NCI-H82 (cell line): Measurements from ENCODE around the gene LRRC14B.

ENCODE experiments used
- DNase-seq: peaks from one replicate; lab custom pipeline; 2025; lab: John Stamatoyannopoulos, UW

LRRC14B gene

DNA sequence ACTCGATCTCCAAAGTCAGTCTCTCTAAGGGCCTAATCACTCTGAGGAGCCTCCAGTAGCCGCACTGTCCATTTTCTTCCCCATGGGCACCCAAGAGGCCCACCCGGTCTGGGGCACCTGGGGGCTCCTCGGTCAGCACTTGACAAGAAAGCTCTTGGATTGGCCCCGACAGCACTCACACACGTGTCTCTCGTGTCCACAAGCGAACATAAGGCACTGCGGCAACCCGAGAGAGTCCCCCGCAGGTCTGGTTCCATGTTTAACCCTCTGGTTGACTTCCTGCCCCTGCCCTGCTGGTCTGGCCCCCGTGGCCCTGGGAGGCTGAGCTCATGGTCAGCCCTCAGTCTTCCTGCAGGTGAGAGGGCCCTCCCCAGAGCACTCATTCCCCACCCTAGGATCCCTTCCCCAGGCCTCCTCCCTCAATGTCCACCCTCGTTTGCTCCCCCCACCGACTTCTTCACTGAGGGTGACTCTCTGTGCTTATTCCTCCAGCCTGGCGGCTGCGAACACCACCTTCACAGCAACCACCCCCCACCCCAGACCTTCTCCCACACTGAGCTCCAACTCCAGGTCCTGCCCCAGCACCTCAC, 16.3 kb upstream of the LRRC14B start:
- no peak for DNase-seq

DNA sequence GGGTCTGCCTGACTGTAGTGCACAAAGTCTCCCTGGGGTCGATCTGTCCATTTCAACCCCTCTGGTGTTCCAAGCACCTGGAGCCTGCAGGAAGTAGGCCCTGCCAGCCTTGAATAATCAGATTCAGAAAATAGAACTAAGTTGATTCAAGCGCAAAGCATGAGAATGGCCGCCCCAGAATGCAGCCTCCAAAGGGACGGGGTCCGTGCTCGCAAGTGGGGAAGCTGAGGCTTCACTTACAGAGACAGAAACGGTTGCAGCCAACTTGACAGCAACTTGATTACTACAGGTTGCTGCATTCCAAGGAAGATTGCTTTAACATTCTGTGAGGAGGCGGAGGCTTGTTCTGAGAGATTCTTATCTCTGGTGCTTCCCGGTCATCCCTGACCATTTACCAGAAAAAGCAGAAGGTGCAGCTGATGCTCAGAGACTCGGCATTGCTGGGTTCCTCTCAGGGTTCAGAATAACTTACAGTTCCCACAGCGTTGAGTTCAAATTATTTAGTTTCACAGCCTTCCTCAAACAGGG, 14.9 kb upstream of the LRRC14B start:
- no peak for DNase-seq

DNA sequence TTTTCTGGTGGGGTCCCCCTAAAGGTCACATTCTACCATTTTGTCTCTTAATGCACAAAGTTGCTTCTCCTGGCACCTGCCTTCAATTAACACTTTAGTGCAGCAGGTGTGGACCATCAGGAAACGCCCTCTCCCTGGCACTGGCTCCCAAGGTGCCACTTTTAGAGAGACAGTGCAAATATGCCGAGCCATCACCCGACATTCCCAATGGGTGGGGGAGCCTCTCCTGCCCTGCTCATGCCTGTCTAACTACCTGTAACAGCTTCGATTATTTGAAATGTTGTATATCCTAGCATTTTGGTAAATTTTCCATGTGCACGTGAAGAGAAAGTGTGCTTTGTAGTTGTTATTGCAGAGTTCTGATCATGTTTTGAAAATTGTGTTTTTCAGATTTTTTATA, 13.2 kb upstream of the LRRC14B start:
- DNase-seq, result no peak

DNA sequence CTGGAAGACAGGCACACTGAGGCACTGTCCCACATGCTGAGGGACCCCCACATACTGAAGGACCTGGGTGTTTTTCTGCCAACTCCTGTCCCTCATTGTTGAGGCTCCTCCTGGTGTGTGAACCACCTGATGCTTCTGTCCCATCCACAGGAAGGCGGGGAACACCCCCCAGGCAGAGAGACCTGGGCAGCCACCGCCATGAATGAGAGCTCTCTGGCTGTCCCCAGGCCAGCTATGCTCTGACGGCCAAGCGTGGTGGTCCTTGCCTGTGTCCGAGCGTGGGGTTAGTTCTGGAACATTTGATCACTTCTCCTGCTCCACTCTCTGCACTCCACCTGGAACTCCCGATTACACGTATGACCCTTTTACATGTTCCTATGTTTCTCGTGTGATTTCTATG, 11.9 kb upstream of the LRRC14B start:
- no peak for DNase-seq

DNA sequence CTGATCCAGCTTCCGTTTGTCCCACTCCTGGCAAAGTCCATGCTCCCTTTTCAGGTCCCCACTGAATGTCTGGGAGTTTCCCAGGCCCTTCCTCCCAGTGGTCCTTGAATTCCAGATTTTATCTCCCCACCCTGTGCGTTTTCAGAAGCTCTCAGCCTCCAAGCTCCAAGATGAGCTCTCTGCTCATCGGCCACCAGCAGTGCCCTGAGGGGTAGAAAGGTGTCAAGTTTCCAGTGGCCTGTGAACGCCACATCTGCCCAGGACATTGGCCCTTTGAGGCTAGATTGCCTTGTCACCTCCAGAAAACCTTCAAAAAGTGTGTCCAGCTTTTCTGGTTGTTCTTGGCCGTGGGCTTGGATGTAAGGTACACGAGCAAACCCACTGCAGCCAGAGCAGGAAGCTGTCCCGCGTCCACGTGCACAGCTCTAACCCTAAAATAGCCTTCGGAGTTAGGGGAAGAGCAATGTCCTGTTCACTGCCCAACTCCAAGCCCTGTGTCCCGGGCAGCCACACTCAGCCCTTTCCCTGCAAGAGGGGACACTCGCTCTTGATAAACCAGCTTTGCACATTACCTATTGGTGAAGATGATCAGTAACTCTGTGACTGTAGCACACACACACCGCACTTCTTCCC, 10.9 kb upstream of the LRRC14B start:
- no peak for DNase-seq

DNA sequence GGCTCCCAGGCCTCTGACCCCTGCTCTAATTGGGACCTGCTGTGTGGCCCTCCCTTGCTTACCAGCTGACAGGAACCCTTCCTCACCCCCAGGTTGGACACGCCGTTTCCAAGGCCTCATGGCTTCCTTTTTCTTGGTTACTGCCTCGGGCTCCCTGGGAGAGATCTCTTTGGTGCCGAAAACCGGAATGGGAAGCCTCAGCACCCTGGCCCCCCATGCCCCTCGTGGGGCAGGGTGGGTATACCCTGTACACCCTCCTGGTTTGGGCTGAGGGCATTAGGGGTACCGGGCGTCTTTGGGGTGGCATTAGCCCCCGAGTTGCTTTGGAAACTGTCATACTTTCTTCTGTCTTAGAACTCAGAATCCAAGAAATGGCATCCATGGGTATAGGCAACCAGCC, 10.1 kb upstream of the LRRC14B start:
- DNase-seq, result no peak

DNA sequence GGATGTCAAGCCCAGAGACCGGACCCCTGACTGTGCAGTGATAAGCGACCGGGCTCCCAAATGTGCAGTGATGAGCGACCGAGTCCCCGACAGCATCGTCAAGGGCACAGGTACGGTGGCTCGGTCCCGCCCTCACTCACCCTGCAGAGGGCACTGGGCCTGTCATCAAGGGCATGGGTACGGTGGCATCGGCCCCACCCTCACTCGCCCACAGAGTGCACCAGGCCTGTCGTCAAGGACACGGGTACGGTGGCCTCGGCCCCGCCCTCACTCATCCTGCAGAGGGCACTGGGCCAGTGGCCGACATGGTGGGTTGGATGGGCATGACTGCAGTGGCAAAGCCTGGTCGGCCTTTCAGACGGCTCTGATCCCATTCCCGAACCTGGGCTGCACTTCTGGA, 9.7 kb upstream of the LRRC14B start:
- DNase-seq, result no peak

DNA sequence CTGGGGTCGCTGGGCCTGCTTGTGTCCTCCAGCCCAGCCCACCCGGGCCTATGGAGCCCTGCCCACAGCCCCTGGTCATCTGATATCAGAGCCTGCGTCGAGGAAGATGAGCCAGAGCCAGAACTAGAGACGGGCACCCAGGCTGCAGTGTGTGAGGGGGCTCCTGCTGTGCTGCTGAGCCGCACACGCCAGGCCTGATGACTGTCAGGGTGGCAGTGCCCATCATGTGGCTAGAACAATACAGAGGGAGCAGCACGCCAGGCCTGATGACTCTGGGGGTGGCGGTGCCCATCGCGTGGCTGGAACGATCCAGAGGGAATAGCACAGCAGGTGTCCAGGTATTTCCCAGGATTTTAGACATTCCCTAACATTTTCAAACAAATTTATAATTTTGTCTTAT, 9.2 kb upstream of the LRRC14B start:
- DNase-seq, result no peak

DNA sequence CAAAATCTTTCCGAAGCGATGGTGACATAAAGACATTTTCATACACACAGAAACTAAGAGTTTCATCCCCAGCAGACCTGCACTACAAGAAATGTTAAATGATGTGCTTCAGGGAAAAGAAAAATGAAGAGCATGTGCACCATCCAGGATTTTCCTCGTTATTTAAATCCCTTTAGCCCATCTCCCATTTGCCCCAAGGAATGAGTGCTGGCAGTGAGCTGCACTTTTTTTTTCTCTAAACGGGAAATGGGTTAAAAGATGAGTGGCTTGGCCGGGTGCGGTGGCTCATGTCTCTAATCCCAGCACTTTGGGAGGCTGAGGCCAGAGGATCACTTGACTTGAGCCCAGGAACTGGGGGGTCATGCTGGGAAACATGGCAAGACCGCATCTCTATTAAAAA, 6.8 kb upstream of the LRRC14B start:
- no peak for DNase-seq

DNA sequence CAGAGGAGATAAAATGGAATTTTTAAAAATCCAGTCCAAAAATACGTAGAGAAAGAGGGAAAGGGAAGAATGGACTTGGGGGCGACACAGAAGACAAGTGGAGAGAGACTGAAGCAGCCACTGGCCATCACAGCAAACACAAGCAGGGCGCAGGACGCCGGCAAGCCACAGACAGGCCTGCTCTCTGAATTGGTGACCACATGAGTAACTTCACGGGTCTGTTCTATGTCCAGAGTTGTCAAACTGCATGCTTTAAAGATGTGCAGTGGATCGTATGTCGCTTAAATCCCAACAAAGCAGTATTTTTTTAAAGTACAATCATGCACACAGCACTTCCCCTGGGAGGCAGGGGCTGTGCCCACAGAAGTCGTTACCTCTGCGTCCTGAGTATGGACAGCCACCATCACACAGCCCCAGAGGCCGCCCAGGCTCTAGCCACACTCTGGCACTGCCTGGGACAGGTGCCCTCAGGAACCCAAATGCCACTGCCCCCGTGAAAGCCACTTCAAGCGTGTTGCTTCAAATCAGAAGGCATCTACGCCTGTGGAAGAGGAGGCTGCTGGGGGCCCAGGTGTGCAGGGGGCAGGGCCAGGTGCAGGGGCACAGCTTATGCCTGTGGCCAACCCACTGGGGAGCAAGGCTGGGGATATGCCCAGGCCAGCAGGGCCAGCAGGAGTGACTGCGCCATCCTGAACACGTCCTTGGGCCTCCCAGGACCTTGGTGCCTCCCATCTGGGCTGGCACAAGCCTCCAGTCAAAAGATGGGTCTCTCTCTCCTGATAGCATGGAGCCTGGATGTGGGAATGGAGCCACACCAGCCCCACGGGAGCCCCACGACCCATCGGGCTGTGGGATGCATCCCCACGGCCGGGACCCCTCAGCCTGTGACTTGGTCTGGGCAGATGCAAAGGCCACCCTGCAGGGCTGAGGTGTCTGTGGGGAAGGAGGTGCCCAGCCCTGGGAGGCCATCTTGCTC, 5.9 kb upstream of the LRRC14B start:
- DNase-seq, result no peak

DNA sequence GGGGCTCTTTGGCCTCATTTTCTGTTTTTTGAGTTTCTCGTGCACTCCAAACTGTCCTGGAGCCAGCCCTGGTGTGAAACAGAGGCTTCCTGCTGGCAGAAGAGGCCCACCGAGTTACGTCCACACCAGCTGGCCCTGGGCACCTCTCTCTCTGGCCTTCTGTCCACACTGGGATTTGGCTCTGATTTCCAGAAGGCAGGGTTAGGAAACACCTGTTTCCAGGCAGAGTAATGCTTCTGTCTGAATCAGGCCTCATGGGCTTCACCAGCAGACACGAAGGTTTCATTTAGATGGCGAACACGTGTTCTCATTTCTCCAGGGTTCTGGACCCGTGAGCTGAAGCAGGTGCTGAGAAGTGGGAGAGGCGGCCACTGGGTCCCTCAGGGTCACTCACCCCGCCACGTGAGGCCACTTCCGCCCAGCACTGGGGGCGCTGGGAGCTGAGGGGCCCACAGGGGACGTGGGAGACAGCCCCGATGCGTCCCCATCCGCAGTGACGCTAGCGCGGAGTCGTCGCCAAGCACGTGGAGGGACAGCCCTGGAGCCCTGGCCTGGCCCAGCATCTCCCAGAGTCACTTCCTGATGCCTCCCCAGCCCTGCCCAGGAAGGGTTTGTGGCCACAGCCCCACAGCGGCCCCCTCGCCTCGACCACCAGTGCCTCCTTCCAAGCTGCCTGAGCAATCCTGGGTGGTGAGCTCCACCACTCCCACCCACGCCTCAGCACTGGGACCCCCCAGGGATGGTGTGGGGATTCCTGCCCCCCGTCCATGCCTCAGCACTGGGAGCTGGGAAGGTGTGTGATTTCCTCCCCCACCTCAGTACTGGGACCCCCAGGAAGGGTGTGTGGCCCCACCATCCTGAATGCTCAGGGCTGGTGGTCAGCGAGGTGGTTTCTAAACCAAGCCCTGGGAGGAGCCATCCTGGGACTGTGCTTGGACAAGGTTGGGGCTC, 4.9 kb upstream of the LRRC14B start:
- no peak for DNase-seq

DNA sequence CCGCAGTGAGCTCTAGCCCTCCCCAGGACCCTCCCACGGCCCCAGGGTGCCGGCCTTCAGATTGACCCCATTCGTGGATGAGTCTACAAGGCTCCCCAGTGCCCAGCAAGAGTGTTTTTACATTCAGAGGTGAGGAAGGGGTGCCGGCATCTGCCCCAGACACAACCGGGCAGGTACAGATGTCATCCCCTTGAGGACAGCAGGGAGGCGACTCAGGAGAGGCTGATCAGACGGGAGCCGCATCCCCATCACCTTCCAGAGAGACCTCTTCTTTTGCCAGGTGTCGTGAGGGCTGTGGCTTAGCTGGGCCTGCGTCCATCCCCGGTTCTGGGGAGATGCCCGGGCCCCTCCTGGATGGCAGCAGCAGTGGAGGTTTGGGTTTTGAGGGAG, 4.3 kb upstream of the LRRC14B start:
- no peak for DNase-seq

DNA sequence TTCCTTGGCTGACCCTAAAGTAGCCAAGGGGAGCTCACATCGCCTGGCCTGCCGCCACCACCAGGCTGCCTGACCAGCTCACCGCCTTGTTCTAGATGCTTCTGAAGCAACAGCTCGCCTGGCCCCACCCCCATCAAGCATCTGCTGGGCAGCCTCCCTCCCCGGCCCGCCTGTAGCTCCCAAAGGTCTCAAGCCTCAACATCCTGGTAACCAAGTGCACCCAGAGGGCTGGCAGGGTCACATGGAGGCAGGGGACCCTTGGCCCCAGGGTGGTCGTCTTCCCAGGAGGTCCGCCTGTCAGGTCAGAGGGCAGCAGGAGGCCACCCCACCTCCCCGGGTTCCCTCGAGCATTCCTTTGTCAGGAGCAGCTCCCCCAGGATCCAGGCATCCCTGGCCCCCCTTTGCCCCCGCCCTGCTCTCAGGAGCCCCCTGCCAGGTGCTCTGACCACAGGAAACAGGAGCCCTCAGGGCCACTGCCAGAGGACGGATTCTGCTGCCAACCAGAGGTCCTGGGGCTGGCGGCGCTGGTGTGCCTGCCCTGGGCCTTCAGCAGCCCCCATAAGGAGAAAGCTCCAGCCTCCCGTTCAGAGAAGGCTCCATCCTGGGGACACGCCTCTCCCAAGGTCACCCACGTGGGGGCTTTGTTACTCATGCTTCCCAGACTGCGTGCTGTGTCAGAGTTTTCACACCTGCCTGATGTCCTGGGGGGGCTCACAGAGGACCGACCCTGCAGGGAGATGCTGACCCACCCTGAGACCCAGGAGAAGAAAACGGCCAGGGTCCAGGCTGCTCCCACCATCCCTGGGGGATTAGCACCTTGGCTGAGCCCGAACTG, 3.5 kb upstream of the LRRC14B start:
- peak; percentile 11 for DNase-seq

DNA sequence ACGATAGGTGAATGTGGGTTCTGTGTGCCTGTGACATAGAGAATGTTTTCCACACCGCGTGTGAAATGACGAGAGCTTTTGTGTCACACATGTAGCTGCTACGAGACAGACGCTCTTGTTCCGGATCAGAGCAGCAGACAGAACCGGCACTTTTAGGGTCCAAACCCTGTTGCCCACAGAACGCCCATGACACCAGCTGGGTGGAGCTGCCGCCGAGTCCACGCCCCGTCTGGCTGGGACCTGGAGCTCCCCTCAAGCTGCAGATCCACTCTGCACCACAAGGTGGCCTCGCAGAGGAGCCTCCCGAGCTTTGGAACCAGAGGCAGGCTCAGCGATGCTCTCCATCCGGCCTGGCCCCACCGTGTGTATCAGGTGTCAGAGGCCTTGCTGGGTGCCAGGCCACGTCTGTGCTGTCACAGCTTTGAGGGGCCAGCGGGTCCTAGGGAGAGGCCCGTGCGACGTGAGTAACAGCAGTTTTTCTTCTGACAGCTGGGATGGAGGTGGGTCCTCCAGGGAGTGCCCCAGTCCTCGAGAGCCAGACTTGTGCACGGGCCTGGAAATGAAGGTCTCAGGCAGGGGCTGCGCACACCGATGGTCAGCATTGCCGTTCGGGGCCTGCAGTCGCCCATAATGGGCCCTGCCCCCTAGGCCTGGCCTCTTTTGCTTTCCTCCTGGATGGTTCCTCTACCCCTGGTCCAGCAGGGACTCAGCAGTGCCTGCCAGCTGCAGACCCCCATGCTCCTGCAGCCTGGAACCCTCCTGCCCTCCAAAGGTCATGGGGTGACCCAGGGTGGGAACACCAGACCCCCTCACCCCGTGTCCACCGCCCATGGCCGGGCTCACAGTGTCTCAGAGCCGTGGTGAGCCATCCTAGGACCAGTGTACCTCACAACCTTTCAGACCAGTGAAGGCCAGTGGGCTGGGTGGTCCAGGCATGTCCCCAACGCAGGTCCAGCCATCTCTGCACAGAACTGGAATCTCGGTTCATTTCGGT, 2.5 kb upstream of the LRRC14B start:
- peak; percentile 85 for DNase-seq

DNA sequence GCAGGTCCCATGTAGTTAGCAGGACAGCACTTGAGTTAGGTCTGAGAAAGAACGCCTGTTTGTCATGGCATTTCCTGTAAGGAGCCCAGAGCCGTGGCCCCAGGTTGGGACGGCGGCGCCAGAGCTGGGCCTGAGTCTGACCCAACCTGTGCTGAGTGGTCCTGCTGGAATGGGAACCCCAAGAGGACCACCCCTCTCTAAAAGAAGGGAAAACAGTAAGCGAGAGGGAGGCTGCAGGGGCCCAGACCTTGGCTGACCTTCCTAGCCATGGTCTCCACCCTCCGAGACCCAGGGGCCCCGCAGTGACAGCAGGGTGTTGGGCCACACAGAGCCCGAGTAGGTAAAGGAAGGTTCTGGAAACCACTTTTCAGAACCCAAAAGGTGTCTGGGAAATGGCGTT, 1.8 kb upstream of the LRRC14B start:
- DNase-seq, result no peak

DNA sequence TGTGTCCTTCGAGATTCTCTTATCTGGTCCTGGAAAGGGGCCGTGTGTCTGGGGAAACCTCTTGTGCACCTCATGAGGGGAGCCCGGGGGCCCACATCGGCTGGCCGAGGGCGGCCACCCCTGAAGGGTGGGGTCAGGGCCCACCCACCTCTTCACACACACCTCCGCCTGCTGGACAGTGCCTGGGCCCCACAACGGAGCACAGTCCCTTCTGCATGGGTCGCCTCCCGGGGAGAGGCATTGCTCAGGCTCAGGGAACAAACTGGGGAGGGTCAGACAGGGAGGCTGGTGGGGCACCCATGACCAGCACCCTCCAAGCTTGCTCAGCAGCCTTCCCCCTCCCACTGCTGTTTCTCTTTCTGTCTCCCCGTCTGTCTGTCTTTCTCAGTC, 1.3 kb upstream of the LRRC14B start:
- DNase-seq, result no peak

DNA sequence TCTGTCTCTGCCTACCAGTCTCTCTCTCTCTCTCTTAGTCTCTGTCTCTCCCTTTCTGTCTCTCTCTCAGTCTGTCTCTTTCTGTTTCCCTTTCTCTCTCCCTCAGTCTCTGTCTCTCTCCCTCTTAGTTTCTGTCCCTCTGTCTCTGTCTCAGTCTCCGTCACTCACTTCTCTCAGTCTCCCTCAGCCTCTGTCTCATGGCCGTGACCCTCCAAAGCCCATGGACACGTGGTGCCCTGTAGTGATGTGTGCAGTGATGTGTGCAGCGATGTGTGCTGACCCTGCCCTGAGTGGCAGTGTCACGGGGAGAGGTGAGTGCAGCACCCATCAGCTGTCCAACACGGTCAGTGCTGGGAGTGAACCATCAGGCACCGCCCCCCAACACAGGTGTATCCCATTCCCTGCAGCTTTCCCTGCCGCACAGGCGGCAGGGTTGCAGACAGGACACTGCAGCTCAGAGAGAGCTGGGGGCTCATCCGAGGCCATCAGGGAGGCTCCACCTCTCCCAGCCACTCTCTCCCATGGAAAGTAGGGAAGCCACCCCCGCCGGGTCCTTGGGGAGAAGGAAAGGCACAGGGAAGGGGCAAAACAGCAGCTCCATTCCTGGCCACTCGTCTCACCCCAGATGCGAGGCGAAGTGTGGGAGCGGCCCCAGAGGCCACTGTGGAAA, 794 bp upstream of the LRRC14B start:
- no peak for DNase-seq

DNA sequence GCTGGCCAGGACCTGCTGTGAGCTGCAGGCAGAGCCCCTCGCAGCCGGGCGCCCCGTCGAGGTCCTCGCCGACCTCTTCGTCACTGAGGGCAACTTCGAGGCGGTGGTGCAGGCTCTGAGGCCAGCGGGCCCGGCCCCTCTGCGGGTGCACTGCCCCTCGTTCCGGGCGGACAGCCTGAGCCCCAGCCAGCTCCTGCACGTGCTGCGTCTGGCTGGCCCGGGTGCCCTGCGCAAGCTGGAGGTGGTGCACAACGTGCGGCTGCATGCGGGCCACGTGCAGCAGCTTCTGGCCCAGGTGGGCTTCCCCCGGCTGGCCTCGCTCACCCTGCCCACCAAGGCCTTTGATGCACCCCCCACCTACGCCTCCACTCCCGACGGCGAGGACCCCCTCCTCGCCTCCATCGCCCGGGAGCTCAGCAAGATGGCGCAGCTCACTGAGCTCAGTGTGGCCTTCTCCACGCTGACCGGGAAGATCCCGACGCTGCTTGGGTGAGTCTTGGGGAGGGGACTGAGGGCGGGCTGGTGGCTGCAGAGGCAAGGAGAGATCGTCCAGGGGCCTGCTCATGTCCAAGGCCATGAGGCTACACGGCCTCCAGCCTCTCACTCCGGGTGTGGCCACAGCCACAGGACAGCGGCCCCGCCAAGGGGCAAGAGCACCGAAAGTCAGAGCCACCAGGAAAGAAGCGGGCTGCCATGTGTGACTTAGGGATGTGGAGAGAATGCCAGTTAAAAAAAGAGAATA, 825 bp downstream of the LRRC14B start:
- no peak for DNase-seq

DNA sequence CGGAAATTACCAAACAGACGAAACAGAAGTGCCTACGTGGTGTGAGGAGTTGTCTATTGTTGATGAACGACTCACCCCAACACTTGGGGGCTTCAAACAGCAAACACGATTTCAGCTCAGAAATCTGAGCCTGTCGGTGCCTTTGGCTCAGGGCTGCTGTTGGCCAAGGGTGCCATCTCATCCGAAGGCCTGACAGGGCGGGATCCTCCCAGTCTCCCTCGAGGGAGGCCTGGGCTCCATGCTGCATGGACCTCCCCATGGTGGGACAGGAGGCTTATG, 1.3 kb downstream of the LRRC14B start:
- no peak for DNase-seq
